Activated T-helper 1 cell treated with anti-CD3 and anti-CD28 coated beads, Interleukin-2, amount 50 U/mL, for 16 hours (primary cell): ENCODE data around the gene PPFIA3.
"Not testable (repeated sequence)": the region's sequence is repeated elsewhere in the genome, so short reads cannot be mapped to it uniquely, and the experiment has no call there.

Experiments used
- DNase-seq, 2 donors: peaks; one replicate each; pipeline ENCODE4 v3.0.0-alpha.2; 2020; ENCODE audit warnings: low read depth in 1 of 2, low spot score in 1 of 2

Gene PPFIA3

GRCh38 chr19:49102303-49102702 lies 17.0 kb upstream of the PPFIA3 start:
- no peak for DNase-seq

DNA sequence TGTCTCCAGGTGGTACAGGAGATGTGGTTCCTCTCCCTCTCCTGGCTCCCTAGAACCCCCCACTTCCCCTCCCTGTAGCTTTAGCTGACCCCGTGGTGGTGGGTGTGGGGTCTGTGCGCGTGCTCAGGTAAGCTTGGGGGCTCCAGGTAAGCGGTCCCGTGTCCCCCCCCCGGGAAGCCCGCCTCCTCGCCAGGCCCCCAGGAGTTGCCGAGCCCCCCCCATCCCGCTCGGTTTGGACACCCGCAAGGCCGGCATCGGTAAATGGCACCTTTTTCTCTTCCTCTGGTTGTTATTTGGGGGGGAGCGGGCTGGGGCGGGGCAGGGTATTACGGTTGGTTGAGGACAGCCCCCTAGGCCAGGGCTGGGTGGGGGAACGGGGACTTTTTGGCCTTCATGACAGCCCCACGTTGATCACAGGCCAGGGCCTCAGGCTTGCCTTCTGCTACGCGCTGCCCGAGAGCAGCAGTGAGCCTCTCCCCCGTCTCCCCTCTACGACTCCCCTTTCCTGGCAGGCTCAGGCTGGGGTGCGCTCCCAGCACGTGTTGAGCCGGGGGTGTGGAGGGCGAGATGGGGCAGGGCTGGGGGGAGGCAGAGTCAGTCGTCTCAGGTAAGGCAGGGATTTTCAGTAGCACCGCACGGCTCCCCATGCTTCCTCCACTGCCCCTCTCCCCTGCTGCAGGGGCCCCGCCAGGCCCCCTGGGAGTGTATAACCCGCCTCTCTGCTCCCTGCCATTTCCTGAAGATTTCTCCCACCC lies 15.8 kb upstream of the PPFIA3 start:
- DNase-seq = no peak

DNA sequence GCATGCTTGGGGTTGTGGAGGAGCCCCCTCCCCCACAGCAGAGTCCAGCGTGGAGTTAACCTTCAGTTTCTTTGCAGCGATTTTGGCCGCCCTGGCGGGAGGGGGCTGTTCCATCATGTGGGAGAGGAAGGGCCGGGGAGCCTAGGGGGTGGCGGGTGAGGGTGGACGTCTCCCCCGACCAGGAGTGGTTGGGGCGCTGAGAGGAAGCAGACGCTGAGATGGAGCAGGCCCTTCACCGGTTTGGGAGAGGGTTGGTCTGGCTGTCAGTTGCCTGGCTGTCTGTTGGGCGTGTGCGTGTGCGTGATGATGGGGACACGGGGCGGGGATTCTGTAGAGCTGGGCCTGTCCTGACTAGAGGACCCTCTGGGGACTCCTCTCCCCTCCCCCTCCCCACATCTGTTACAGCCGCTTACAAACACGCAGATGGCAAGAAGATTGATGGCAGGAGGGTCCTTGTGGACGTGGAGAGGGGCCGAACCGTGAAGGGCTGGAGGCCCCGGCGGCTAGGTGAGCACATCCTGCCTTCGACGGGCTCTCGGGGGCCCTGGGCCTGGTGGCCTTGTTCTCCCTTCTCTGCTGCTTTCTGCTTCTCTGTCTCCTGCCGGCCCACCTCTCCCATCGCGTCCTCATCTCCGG lies 15.0 kb upstream of the PPFIA3 start:
- no peak for DNase-seq

GRCh38 chr19:49106648-49107135 lies 12.7 kb upstream of the PPFIA3 start:
- peak; percentile 46 to 48 for DNase-seq

- DNase-seq = no peak
Observed at GRCh38 chr19:49107625-49108459, 11.5 kb upstream of the PPFIA3 start.

GRCh38 chr19:49109051-49109450 lies 10.3 kb upstream of the PPFIA3 start:
- DNase-seq = no peak

DNA sequence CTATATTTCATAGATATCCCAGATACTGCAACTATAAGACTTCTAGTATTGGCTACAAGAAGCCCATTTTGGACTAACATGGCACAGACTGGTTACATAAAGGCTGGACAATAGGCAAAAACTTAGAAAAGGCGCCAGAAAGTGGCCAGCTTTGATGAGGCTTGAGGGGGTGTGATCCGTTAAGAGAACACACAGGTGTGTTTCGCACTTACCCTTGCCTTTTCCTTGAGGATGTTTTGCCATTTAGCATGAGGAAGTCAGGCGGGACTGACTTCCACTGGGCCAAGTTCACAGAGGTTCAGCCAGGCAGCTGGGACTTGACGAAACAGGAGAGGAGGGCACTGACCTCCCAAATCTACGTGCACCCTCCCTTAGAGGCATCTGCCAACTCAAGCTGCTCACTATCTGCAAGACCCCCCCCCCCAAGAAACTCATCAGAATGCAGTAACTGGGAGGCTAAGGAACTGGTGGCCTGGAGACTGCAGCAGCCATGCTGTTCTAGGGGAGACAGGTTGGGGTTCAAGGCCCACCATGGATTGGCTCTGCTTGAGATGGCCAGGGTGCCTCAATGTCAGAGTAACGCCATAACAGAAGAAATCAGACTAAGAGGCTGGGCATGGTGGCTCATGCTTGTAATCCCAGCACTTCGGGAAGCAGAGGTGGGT lies 9.6 kb upstream of the PPFIA3 start:
- DNase-seq = no peak

DNA sequence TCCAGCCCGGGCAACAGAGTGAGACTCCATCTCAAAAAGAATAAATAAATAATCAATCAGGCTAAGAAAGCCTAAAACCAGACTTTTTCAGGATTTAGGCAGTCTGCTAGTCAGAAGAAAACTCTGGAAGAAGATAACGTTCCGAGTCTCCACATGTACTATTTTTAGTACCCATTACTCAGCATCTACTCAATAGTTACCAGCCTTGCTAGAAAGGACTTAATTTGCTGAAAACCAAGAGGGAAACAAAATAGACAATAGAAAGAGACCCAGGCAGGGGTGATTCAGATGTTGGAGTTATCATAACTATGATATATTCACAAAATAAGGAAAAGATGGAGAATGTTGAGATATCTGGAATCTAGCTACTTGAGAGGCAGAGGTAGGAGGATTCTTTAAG lies 8.8 kb upstream of the PPFIA3 start:
- DNase-seq = no peak

DNA sequence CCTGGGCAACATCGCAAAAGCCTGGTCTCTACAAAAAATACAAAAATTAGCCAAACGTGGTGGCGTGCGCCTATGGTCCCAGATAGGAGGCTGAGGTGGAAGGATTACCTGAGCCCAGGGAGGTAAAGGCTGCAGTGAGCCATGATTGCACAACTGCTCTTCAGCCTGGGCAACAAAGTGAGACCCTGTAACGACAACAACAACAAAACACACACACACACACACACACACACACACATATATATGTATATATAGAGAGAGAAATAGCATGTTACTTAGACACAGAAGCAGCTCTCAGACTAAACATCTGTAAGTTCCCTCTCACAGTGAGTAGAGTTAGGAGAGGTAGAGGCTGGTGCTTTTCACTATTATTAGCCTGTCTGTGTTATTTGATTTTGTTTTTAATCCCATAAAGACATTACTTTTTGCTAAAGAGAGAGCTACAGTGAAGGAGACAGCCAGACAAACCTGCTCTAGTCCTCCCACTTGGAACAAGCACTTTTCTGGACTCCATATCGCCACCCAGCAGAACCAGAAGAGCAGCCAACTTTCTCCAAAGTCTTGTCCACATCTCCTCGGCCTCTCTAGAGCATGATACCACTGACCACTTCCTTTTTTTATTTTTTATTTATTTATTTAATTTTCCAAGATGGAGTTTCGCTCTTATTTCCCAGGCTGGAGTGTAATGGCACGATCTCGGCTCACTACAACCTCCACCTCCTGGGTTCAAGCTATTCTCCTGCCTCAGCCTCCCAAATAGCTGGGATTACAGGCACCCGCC lies 7.9 kb upstream of the PPFIA3 start:
- no peak for DNase-seq

GRCh38 chr19:49113762-49114629 lies 5.3 kb upstream of the PPFIA3 start, which contains the start of gene LIN7B:
Gene LIN7B (plus strand): TSS chr19:49114370. CDS start chr19:49114405, 35 bp downstream.
- DNase-seq = peak; percentile 39 to 69

- DNase-seq = peak in 1 of 2 donors; percentile 19
Observed at GRCh38 chr19:49114630-49115363, 4.5 kb upstream of the PPFIA3 start.

DNA sequence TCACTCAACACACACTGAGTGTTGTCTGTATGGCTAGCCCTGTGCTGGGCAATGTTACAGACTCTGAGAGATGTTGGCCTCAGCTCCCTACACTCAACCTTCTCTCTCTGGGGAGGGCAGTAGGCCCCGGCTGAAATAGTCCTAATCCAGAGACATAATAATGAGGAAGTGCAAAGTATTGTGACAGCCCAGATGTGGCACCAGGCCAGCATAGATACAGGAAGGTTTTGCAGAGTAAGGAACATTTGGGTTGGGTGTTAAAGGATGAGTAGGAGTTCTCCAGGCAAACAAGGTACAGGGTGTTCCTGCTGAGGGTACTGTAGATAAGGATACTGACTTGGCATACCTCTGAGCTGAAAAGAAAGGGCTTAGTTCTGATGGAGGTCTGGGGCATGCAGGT lies 2.8 kb upstream of the PPFIA3 start:
- no peak for DNase-seq

- DNase-seq = no peak
Observed at GRCh38 chr19:49117677-49118564, 1.4 kb upstream of the PPFIA3 start.

DNA sequence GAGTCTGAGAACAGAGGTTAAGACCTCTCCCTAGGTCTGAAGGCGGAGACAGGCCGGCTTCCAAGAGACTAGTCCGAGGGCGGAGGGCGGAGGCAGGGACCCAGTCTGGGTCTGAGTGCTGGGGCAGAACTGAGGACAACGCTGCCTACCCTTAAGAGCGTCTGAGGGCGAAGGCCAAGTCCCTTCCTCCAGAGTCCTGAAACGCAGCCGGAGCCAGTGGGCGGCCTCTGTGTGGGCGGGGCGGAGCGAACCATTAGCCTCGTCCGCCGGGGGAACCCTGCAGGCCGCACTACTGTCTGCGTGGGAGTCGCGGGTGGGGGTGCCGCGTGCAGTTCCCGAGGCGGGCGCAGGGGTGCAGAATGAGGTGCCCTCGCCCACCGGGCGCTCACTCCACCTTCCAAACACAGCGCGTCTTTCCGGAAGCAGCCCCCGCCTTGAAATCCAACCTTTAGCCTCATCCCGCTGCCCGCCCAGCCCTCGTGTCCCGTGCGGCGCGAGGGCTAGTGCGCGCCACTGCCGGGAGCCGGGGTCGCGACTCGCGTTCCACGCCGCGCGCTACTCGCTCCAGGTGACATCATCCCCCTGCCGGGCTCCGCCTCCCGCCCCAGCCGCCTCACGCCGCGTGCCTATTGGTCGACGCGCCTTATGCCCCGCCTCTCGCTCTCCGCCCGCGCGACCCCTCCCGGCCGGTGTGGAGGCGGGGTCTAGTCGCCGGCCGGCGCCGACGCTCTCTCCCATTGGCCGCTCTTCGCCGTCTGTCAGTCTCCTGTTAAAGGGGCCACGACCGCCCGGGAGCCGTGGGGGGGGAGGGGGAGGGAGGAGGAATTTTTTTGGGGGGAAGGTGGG lies 556 bp upstream of the PPFIA3 start, which contains the start of gene C19orf73:
C19orf73 (minus strand) TSS at position 579 of the 846 bp plus-strand sequence; CDS start at position 458, 121 bp downstream.
- DNase-seq = peak; percentile 90 to 95

DNA sequence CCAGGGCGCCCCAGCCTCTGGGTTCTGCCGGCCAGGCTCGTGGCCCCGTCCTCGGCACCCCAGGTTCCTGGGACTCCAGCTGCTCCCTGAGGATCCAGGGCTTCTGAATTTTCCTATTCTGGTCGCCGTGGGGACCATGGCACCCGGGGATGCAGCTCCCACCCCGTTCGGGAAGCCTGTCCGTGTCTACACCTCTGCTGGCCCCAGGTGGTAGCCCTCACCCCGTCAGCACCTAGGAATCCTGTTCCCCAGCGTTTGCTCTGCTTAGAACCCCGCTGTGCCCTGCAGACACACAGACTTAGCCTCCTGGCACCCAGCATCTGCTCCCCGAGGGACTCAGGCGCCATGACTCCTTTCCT lies 960 bp downstream of the PPFIA3 start:
- no peak for DNase-seq

DNA sequence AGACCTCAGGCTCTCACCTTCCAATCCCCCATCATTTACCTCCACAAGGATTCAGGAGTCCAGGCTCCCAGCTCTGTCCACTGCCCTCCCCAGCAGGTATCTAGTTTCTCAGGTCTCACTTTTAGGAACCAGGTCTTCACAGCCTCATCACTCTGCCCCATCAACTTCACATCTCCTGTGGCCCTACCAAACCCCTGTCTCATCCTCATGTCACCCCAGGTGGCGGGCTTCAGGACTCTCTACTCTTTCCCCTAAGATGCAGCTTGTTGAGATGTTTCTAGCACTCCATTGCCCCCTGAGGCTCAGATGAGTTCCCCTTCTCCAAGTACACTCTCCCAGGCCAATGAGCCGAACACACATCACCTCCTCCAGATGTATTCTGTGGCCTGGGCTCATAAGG lies 1.5 kb downstream of the PPFIA3 start:
- DNase-seq = no peak

DNA sequence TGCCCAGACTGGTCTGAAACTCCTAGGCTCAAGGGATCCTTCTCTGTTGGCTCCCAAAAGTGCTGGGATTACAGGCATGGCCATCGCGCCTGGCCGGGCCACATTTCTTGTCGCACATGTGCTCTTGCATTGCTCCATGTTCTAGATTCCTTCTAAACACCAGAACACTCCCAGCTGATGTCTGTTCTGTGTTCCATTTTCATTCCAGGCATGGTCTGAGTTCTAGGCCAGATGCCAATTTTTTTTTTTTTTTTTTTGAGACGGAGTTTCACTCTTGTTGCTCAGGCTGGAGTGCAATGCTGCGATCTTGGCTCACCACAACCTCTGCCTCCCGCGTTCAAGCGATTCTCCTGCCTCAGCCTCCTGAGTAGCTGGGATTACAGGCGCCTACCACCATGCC lies 2.5 kb downstream of the PPFIA3 start:
- not testable (repeated sequence) for DNase-seq
